ENCODE measurements around the gene NKD2.

Gene NKD2

DNA sequence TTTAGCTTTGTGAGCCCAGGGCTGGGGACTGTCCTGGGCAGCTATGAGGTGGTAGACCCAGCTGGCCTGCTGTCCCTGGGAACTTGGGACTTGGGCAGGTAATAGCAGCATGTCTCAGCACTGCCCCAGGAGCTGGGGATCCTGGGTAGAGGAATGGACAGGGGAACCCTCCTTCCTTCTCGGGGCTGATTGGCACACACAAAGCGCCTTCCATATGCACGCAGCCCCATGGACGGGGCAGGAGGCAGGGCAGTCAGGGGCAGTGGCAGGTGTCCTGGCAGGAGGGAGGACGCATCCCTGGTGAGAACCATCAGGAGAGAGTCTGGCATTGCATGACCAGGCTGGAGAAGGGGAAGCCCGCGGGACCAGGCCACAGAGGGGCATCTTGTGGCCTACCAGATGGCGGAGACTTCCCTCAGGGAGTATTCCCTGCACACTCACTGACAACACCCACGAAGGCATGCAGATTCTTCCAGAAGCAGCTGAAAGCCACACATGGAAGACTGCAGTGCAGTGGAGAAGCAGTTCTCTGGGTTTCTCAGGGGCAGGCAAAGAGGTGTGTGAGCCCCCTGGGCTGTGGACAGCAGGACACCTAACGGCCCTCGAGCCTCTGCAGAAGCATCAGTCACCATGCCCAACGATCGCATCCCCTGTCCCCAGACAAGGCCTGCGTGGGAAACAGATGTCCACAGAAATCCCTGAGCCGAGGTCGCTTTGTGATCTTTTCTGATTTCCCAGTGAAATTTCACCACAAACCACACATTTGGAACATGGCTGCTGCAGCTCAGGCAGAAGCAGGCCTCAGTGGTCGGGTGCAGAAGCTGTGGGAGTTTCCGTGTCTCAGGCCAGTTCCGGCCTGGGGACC, 7.0 kb upstream of the NKD2 start:
- DNase-seq = no peak

DNA sequence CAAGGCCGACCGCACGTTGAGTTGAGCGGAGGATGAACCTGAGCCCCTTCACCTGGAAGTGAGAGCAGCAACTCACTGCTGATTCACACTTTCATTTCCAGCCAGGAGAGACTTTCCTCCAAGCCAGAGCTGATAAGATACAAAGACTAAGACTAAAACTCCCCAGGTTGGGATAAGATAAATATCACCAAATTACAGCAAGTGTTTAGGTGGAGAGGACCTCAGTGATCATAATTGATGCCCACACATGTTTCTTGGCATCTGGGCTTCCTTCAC, 6.4 kb upstream of the NKD2 start:
- no peak for DNase-seq

DNA sequence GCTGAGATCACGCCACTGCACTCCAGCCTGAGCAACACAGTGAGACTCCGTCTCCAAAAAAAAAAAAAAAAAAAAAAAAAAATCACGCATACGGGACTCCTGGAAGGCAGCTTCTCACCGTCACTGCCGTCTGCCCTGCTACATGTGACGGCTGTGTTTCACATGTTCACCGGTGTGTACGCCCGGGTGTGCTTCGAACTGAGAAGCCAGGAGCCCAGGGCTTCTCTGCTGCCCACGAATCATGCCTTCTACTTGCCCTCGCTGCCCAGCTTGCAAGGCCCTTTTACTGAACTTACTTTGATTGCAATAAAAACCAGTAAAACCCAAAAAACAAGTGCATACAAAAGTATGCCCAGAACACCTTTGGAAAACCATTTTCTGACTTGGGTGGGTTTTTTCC, 5.8 kb upstream of the NKD2 start:
- no peak for DNase-seq

DNA sequence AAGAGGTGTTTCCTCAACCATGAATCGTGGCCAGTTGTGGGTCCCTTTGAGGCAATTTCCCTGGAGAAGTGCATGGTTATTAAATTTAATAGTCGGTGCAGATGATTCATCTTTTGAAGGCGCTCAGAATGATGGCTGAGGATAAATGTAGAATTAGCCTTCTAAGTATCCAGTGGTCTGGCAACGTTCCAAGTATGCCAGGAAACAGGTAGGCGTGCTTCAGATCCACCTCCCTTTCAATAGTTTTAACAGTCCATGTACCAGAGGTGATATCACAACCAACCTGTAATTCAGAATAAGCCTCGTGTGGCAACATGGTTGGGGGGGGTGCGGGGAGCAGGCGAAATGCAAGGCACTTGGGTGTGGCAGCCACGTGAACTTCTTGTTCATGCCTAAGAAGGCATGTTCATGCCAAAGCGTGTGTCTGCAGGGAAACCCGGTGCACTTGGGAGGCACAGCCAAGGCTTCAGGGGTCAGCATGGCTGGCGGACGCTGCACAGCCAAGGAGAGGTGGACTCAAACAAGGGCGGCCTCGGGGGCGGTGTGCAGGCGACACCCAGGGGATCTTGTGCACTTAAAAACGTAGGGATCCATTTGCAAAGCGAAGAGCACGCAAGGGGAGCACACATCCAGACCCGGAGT, 5.2 kb upstream of the NKD2 start:
- DNase-seq = no peak

DNA sequence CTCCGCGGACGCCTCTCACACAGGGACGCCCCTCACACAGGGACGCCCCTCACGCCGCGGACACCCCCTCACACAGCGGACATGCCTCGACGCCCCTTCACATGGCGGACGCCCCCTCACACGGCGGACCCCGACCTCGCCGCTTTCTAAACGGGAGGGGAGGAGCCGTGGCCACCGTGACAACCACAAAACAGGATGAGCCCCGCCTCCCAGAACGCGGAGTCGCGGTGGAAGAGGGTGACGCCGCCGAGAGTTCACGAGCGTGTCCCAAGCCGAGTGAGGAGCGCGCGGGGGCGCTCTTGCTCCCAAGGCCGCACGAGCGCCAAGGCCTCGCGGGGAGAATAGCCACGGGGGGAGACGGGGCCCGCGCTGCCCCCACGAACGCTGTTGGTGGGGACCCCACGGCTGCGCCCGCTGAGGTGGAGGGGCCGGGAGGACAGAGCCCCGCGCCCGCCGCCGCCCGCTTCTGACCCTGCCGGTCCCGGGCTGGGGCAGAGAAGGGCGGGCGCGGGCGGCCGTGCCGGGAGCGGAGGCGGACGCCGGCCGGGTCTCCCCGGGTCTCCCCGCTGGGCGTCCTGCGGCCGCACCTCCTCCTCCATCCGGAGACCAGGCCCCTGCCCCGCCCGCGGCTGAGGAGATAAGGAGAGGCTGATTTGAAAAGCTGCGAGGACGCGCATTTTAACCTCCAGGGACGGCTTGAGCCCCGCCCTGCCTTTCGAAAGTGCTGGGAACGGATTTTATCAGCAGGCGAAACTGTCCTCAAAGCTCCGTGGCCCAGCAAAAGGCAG, 3.9 kb upstream of the NKD2 start:
- DNase-seq = peak; percentile 4

DNA sequence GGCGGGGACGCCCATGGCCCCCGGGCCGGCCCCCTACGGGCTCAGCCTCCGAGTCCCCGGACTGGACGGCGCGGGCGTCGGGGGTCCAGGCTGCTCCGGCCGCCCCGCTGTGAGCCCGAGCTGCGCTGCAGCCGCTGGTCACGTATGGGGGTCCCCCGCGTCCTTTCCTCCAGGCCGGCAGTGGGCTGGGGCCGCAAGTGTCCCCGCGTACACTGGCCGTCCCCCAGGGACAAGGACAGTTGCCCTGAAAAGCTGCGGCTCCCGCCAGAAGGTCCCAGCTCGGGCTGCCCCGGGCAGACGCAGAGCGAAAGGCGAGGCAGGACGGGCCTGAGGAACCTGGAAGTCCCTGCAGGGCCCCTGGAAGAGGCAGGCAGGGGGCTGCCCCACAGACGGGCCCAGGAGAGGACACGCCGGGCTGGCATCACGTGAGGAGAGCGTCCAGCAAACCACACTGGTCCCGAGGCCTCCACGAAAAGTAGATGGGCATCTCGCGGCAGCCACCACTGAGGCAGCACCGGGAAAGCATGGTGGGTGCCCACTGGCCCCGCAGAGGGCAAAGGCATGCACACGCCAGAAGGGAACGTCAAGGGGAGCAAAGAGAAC, 3.3 kb upstream of the NKD2 start:
- peak; percentile 1 for DNase-seq

DNA sequence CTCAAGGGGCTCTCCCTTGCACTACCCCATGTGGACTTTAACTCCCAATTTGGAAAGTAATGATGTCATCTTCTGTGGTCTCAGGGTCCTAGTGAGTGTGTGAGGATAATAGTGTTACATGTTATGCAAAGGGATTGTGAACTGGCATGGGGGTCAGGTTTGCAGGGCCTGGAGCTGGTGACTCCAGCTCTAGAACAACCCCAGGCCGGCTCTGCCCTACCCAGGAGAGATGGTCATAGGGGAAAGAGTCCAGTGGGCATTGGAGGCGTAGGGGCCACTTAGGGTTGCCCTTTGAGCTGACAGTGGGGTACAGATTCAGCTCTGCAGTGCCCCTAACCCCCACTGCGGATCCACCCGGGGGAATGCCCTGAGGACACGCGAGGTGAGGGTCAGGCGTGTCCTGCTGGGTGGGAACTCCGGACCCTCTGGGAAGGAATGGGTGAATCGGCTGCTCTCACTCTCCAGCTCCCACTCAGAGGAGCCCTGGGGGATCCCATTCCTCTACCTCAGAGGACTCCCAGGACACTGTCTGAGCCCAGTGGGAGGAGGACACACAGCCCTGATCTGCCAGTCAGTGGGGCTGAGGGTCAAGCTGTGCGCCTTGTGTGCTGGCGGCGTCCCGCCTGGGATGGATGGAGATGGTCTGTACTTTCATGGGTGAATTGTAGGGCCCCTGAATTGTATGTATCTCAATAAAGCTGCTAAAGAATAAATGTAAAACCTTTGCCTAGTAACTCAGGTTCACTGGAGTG, 2.5 kb upstream of the NKD2 start:
- DNase-seq = no peak

DNA sequence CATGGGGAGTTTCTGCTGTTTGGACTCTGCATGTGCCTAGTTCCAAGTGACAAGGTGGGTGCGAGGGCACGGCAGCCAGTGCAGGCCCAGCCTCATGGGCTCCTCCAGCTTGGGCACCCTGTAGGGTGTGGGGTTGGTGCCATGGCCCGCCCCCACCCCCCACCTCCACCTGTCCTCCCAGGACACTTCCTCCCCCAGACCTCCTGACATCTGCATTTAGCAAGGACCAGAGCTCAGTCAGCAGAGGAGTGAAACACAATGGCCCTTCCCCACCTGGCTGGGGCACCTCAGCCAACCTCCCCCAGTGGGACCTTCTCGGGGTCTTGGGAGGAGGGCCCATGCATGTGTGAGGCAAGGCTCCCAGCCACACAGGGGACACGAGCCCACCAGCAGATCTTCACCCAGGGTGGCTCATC, 1.9 kb upstream of the NKD2 start:
- no peak for DNase-seq

DNA sequence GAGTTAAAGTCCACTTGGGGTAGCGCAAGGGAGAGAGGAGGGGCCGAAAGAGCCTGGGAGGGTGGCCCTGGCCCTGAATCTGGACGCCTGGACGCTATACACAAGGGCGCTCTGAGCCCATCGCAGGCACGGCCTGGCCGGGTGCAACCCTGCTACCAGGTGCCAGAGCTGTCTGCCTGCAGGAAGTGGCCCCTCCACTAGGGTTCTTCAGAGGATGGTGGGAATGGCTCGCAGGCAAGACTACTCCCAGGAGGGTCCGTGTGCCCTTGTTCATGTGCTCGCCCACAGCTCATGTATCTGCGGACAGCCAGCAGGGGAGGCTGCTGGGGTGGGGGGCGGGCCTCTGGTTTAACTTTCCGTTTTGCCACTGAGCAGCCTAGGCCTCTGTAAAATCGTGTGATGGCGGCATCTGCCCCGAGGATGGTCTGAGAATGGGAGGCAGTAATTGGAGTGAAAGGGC, 1.4 kb upstream of the NKD2 start:
- DNase-seq = no peak

DNA sequence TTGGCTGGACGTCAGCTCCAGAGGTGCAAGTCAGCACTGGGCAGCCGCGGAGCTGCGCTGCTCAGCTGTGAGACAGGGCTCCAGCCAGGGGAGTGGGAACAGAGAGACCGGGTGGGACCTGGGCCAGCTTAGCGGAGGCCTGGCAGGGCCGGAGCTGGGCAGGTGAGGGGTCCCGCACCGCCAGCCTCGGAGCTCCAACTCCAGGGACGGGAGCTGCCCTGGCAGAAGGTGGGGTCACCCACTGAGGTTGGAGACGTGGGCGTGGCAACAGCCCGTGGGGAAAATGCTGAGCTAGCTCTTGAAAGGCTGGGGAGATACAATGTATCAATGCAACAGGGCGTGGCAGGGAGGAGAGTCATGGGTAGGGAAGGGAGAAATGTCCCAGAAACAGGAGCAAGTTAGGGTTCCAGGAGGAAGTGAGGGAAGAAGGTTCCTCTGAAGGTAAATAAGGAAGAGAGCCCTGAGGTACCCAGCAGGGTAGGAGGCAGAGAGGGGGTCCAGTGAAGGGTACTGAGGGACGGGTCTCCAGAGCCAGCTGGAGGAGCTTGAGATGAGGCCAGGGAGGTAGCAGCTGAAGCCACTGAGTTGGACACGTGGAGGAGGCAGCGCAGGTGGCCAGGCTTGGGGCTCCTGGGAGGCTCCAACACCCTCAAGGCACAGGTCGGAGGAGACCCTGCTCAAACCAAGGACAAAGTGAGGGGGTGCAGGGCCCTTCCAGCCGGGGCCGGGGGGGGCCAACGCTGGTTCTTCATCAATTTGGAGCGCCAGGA, 736 bp upstream of the NKD2 start:
- DNase-seq = no peak

DNA sequence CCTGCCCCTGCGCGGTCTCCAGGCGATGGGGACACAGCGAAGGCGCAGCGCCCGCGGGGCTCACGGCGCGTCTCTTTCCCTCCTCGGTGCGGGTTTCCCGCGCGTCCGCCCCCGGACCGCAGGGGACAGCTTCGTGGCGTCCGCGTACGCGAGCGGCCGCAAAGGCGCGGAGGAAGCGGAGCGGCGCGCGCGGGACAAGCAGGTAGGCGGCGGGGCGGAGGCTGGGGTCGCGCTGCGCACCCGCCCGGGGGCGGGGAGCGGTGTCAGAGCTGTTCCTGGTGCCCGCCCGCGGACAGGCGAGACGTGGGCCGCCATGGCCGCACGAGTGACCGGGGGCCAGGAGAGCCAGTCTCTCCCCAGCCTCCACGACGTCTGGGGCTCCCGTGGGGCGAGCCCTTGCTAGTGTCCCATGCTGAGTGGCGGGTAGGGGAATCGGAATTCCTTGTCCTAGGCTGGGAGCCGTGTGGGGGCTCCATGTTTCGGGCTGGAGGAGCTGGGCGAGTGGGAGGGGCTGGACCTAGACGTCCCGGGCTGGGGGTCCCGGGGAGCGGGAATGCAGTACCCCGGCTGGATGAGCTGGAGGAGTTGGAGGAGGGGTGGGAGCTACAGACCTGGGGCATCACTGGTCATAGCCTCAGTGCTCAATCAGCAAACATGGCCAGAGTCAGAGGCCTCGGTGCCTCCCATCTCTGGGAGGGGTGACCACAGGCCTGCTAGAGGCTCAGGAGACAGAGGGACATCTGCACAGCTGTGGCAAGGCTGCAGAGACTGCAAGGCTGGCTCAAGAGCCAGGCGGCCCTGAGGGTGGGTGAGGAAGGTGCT, 968 bp downstream of the NKD2 start:
- no peak for DNase-seq

DNA sequence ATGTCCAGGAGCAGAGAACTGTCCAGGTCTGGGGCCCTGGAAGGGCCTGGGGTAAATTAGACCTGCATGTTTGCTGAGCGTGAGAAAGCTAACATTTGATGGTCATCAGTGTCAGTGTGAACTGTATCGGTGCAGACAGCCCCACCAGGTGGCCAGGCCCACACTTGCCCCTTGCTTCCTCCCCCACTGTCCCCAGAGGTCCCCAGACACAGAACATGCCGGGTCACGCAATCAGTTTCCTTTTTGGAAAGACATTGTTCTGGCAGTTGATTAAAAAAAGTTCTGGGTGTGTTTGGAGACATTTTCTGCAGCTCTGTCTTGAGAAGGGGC, 1.5 kb downstream of the NKD2 start:
- no peak for DNase-seq

DNA sequence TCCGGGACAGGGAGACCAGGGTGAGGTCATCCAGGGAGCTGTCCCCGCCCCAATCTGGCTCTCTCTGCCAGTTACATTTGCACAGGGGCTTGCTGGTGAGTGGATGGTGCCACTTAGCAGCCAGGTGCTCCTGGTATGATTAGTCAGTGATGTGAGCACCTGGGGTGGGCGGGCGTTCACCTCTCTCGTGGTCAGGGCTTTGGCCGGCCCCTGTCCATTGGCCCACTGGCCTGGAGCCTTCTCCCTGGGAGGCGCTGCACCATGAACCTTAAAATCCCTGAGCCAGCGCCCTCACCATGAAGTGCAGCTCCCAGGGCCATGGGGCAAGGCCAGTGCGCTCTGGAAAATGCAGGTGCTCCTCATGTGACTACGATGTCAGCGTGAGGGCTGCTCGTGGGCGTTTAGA, 2.0 kb downstream of the NKD2 start:
- DNase-seq = no peak

DNA sequence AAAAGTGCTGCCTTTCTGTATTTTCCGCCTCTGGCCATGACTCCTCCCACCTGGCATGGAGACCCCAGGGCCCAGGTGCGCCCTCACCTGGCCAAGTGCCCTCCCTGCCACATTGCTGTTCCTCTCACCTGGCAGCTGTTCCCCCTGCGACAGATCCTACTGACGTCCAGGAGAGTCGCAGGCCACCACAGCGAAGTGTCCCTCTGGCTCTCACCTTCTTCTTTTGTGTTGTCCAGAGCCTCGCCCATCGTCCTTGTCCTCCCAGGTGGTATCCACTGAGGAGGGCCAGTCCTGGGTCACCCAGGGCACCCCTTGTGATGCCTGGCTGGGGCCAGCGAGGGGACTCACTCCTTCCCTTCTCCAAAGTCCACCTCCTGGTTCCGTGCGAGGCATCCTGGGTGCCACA, 2.6 kb downstream of the NKD2 start:
- DNase-seq = peak; percentile 14

DNA sequence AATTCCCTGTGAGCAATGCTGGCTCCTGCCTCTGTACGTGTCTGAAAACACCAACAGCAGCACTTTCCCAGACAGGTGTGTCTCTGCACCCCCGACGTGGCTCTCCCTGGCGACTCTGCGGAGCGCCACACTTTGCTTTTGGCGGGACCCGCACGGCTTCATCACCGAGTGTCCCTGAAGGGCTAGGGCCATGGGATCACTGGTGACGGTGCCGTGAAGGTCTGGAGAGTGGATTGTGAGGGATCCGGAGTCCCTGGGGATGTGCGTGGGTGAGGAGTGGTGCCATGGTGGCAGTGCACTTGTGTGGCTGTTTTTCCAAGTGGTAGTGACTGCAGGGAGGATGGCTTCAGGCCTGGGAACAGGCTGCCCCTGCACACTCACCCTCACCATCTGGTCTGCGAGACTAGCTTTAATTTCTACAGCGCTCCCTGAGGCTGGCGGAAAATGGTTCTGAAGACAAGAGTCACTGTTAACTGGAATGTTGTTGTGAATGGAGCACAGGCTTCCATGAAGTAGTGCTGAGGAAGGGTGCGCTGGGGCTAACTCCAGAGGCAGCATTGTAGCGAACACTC, 3.2 kb downstream of the NKD2 start:
- DNase-seq = no peak

DNA sequence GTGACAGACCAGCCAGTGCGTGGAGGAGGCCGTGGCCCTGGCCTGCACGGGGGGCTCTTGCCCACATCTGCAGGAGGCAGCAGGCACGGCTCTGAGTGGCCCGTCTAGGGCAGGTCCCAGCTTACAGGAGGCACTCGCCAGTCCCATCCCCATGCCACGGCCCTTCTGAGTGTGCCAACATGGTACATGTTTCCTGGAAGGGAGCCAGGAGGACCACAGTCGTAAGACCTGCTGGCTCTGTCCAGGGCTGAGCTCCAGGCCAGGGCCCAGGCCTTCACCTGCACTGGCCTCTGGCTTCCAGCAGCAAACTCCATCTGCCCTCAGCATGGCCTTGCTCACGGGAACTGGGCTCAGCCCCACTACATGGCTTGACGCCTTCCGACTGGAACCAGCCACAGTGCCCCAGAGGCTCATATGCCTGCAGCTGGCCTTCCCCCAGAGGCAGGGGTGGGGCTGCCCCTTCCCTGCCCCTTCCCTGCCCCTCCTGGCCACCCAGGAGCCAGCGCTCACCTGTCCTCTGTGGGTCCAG, 3.8 kb downstream of the NKD2 start:
- no peak for DNase-seq

DNA sequence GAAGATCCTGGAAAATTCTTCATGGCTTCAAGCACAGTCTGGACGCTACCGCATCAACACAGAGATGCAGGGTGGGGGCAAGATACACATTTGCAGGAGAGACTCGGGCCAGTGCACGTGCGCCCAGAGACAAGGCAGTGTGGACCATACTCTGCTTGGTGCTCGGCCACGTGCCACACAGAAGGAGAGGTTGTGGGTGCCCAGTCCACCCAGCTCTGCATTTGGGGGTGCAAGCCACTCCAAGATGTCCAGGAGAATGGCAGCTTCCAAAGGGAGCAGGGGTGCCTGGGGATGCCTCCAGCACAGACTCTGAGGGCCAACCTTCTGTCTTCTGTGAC, 4.3 kb downstream of the NKD2 start:
- DNase-seq = no peak

DNA sequence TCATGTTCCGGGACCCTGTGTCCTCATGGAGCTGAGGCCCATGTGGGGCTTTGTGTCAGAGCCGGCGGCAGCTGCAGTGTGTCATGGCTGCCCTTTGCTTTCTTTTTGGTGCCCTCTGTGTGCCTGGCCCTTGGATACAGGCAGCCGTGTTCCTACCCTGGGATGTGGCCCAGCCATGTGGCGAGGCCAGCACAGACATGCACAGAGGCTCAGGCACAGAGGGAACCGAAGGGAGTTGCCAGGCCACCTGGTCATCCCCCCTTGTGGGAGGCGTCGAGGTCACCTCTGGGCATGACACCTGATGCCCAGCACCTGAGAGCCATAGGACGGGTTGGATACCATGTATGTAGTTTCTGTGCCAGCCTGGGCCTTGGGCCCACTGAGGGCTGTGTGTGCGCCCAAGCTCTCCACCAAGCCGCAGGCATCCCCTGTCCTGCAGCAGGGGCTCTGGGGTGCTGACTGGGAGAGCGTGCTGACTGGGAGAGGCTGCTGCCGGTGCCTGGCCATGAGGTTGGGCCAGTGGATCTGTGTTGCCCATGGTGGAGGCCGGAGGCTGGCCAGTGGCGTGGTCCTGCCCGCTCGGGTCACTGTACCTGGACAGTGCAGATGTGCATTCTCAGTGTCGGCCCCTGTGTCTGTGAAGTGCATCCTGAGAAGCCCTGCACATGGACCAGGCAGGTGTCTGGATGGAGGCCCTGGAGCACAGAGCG, 4.8 kb downstream of the NKD2 start:
- DNase-seq = no peak

DNA sequence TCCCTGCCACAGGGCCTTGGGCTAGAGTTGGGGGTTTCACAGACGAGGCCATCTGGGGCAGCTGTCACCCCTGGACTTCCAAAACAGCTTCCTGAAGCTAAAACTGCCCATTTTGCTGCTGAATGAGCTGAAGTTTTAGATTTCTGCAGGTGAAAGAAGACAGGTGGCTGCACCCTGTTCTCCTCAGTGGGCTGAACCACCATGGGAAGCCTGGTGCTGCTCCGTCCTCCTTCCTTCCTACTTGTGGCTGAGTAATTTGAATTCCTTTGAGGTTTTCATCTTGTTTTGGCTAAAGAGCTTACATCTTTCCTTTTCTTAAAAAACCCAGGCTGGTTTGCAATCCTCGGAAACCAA, 5.3 kb downstream of the NKD2 start:
- no peak for DNase-seq

DNA sequence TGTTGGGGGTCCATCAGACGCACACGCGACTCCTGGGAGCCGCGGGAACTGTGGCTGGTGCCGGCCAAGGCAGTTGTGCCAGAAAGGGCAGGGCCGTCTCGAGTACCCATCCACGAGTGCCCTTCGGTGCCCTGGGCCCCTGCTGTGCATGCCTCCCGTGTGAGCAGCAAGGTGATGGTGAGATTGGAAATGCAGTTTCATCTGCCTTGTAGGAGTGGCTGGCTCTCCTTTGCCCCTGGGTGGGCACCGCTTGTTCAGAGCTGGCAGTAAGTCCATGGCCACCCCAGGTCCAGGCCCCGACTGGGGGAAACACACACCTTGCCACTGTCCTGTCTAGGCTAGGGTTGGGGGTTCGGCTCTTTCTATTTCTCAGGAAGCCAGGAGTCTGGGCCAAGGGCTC, 5.7 kb downstream of the NKD2 start:
- DNase-seq = no peak

Data from effector CD4-positive, alpha-beta T cell (primary cell).